A673 (cell line): ENCODE measurements around the gene P2RY6.

Experiments used
- CTCF ChIP-seq: fragments of 300-800, 200-600 bp; sonication (generic); conservative IDR thresholded peaks from 2 replicates; pipeline ENCODE4 v1.5.1; 2017; ENCODE audit warnings: low read depth, mild to moderate bottlenecking, antibody characterized with exemption, low read length, moderate library complexity, mixed read lengths
- EZH2 ChIP-seq: fragments of 200-600 bp; sonication (generic); IDR thresholded peaks from 2 replicates; pipeline ENCODE4 v1.6.1; 2017; ENCODE audit warnings: borderline replicate concordance, low read depth, mild to moderate bottlenecking, mixed read lengths, antibody characterized with exemption, low read length; ENCODE audit not compliant: poor library complexity, severe bottlenecking

GRCh38 chr11:73326929-73327811 is 55.0 kb downstream of the P2RY6 start:
- TF ChIP-seq CTCF = no peak
- no peak for TF ChIP-seq EZH2
